Mesothelial cell of epicardium (in vitro differentiated cells): ENCODE measurements around the gene VAT1L. TPM values are rescaled to one million over a fixed set of nuclear protein-coding genes. Genes with fewer than 3 reads are reported as not detected.

Source experiments
- DNase-seq, 2 experiments: peaks; one replicate each; pipeline ENCODE4 v3.0.0; 2021; ENCODE audit warnings: low spot score in 2 of 2; ENCODE audit not compliant: unreplicated experiment in 2 of 2
- H3K27ac Mint-ChIP-seq: 2 replicates; pipeline ENCODE4 v1.8.0; 2021; ENCODE audit warnings: mixed read lengths
- H3K27me3 Mint-ChIP-seq: 2 replicates; pipeline ENCODE4 v1.8.0; 2021; ENCODE audit warnings: low read depth, mixed read lengths
- H3K36me3 Mint-ChIP-seq: 2 replicates; pipeline ENCODE4 v1.8.0; 2021; ENCODE audit warnings: mixed read lengths
- H3K4me1 Mint-ChIP-seq: 2 replicates; pipeline ENCODE4 v1.8.0; 2021; ENCODE audit warnings: mixed read lengths
- H3K4me3 Mint-ChIP-seq: 2 replicates; pipeline ENCODE4 v1.8.0; 2021; ENCODE audit warnings: mild to moderate bottlenecking, moderate library complexity, mixed read lengths
- H3K9me3 Mint-ChIP-seq: 2 replicates; pipeline ENCODE4 v1.8.0; 2021; ENCODE audit warnings: mixed read lengths
- CTCF ChIP-seq: fragments of 200-600 bp; sonication (generic); IDR thresholded peaks from one replicate; pipeline ENCODE4 v1.5.0; 2021; ENCODE audit warnings: antibody characterized with exemption; ENCODE audit not compliant: unreplicated experiment
- total RNA-seq: library from RNA; stranded (reverse); gene quantifications from 3 replicates; pipeline ENCODE4 v1.2.1, GENCODE V29; 2021

Gene VAT1L
- total RNA-seq, 1 donor from 2014 or later: 6.3 TPM

GRCh38 chr16:77760800-77761199 is 27.6 kb upstream of the VAT1L start:
- no peak for TF ChIP-seq CTCF
- H3K27me3 Mint-ChIP-seq: peaks cover 2% of the 10 kb centered on the region
- no peak overlapping the region for H3K27ac Mint-ChIP-seq
- no peak for DNase-seq
- H3K4me1 Mint-ChIP-seq: peaks cover 14% of the 10 kb centered on the region
- no peaks in the 10 kb centered on the region for H3K36me3 Mint-ChIP-seq
- no peak overlapping the region for H3K4me3 Mint-ChIP-seq
- H3K9me3 Mint-ChIP-seq: no peaks in the 10 kb centered on the region

- H3K27me3 Mint-ChIP-seq: peaks cover 2% of the 10 kb centered on the region
- no peak for DNase-seq
- H3K27ac Mint-ChIP-seq: no peak overlapping the region
- peaks cover 14% of the 10 kb centered on the region for H3K4me1 Mint-ChIP-seq
- no peaks in the 10 kb centered on the region for H3K9me3 Mint-ChIP-seq
- no peaks in the 10 kb centered on the region for H3K36me3 Mint-ChIP-seq
- H3K4me3 Mint-ChIP-seq: no peak overlapping the region
- no peak for TF ChIP-seq CTCF
These were observed 27.2 kb upstream of the VAT1L start for GRCh38 chr16:77761204-77761603.

GRCh38 chr16:77762262-77762661 is 26.1 kb upstream of the VAT1L start:
- no peak overlapping the region for H3K4me3 Mint-ChIP-seq
- H3K27ac Mint-ChIP-seq: no peak overlapping the region
- TF ChIP-seq CTCF: no peak
- H3K9me3 Mint-ChIP-seq: no peaks in the 10 kb centered on the region
- H3K36me3 Mint-ChIP-seq: no peaks in the 10 kb centered on the region
- DNase-seq: no peak
- H3K4me1 Mint-ChIP-seq: peaks cover 16% of the 10 kb centered on the region
- peaks cover 2% of the 10 kb centered on the region for H3K27me3 Mint-ChIP-seq

- no peaks in the 10 kb centered on the region for H3K9me3 Mint-ChIP-seq
- no peaks in the 10 kb centered on the region for H3K36me3 Mint-ChIP-seq
- no peak overlapping the region for H3K4me3 Mint-ChIP-seq
- H3K4me1 Mint-ChIP-seq: peaks cover 16% of the 10 kb centered on the region
- H3K27me3 Mint-ChIP-seq: peaks cover 2% of the 10 kb centered on the region
- no peak for TF ChIP-seq CTCF
- no peak overlapping the region for H3K27ac Mint-ChIP-seq
- no peak for DNase-seq
These were observed 24.4 kb upstream of the VAT1L start for GRCh38 chr16:77763994-77764393.

GRCh38 chr16:77767211-77767610 is 21.2 kb upstream of the VAT1L start:
- no peak for TF ChIP-seq CTCF

GRCh38 chr16:77767826-77768225 is 20.5 kb upstream of the VAT1L start:
- peaks cover 2% of the 10 kb centered on the region for H3K27me3 Mint-ChIP-seq
- H3K9me3 Mint-ChIP-seq: no peaks in the 10 kb centered on the region
- no peak overlapping the region for H3K27ac Mint-ChIP-seq
- no peak for DNase-seq
- H3K4me1 Mint-ChIP-seq: peaks cover 10% of the 10 kb centered on the region
- no peak for TF ChIP-seq CTCF
- no peak overlapping the region for H3K4me3 Mint-ChIP-seq
- H3K36me3 Mint-ChIP-seq: no peaks in the 10 kb centered on the region

More at GRCh38 chr16:77767211-77767610, 21.2 kb upstream of the VAT1L start:
- no peak overlapping the region for H3K27ac Mint-ChIP-seq
- H3K4me3 Mint-ChIP-seq: no peak overlapping the region
- no peak for DNase-seq
- peaks cover 10% of the 10 kb centered on the region for H3K4me1 Mint-ChIP-seq
- H3K36me3 Mint-ChIP-seq: no peaks in the 10 kb centered on the region
- peaks cover 2% of the 10 kb centered on the region for H3K27me3 Mint-ChIP-seq
- no peaks in the 10 kb centered on the region for H3K9me3 Mint-ChIP-seq
